HG03575 (cell line): ENCODE results near the gene FEV.

Experiments
- ATAC-seq: cut with Tn5 transposase; IDR thresholded peaks from one replicate; pipeline ENCODE4 v1.9.1; 2021; ENCODE audit not compliant: unreplicated experiment, insufficient number of reproducible peaks, low FRiP score; ENCODE audit errors: extremely low read depth

Gene FEV

DNA sequence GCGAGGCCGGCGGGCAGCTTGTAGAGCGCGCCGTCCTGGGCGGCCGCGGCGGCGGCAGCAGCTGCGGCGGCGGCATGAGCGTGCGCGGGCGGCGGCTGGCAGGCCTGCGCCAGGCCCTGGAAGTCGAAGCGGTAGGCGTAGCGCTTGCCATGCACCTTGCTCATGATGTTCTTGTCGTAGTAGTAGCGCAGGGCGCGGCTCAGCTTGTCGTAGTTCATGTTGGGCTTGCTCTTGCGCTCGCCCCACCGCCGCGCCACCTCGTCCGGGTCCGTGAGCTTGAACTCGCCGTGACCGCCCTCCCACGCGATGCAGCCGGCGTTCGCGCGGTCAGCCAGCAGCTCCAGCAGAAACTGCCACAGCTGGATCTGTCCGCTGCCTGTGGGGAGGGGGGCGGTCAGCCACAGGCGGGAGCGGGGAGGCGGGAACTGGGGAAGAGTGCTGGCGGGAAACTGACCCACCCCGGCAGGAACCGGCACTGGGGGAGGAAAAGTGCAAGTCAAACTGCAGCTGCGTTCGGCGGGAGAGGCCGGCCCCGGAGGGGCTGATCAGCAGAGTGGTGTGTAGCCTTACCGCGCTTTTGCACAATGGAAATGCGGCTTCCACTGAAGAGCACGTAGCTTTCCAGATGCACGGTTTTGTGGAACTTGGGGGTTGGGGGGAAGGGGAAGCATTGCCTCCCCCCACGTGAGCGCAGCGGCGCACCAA lies 3.0 kb downstream of the FEV start:
- ATAC-seq, result no peak

DNA sequence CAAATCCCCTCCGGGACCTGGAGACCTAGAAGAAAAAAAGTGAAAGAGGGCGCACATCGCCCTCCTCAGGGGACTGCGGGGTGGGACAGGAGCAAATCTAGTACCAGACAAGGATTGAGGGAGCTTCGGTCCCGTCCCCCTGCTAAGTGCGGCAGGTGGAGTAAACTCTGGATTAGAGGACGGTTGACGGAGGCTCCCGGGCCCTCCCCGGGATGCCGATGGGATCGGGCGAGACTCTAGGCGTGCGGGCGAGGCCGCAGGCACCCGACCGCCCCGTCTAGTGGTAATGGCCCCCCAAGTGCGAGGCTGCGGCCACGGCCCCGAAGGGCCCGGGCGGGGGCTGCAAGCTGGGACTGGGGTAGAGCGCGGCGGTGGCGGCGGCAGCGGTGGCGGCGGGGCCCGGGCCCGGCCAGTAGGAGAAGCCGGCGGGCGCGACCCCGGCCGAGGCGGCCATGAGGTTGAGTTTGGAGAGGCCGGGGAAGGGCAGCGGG lies 3.5 kb downstream of the FEV start:
- no peak for ATAC-seq

DNA sequence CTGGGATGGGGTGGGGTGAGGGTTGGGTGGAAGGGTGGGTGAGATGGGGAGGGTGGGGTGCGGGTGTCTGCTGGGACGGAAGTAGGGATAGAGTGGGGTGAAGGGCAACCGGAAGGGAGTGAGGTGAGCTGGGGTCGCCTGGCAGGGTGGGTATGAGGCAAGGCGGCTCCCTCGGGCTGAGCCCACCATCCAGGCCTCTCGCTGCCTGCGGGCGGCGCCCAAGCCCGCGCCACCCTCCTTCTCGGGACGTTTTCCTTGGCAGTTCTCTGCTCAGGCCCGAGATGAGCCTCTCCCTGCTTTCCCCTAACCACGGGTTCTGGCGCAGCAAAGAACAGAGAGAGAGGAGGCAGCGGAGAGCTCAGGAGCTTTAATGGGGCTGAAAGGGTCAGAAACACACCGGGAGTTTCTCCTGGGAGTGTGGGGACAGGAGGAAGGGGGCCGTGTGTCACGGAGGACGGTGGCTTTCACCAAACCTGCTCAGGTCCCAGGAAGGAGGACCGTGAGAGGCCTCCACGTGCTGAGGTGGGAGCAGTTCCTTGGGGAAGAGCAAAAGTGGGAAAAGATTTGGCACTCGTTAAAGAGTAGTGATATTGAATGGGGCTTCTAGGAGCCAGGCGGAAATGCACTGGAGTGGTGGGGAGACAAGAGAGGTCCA lies 4.1 kb downstream of the FEV start:
- ATAC-seq, result no peak

DNA sequence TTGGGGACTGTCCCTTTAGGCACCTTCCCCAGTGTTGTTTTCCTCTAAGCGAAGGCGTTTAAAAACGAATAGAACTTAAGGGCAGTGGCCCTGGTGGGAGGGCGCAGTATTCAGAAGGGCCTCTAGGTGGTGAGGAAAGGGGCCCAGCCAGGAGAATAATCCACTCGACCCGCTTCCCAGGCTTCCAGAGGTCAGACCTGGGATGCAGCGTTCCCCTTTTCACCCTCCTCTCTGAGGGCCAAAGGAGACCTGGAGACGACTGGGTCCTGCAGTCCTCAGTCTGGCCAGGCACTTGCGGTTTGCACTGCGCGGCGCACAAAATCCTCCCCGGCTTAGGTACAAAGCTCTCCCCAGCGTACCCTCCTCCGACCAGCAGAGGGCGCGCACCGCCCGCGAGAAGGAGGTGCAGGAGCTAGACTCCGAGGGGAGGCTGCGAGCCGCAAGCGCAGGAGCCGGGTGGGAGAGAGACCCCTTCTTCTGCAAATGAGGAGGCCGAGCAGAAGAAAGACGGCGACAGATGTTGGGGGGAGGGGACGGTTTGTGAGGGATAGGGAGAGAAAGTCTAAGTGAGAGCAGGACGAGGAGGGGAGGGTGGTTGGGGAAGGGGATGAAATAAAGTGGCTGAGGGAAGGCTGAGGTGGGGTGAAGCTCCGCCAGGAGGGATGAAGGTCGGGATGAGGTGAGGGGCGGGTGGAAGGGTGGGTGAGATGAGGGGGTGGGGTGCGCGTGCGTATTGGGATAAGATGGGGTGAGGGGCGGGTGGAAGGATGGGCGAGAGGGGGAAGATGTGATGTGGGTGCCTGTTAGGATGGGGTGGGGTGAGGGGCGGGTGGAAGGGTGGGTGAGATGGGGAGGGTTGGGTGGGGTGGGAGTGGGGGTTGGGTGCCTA lies 4.9 kb downstream of the FEV start:
- ATAC-seq, result no peak

DNA sequence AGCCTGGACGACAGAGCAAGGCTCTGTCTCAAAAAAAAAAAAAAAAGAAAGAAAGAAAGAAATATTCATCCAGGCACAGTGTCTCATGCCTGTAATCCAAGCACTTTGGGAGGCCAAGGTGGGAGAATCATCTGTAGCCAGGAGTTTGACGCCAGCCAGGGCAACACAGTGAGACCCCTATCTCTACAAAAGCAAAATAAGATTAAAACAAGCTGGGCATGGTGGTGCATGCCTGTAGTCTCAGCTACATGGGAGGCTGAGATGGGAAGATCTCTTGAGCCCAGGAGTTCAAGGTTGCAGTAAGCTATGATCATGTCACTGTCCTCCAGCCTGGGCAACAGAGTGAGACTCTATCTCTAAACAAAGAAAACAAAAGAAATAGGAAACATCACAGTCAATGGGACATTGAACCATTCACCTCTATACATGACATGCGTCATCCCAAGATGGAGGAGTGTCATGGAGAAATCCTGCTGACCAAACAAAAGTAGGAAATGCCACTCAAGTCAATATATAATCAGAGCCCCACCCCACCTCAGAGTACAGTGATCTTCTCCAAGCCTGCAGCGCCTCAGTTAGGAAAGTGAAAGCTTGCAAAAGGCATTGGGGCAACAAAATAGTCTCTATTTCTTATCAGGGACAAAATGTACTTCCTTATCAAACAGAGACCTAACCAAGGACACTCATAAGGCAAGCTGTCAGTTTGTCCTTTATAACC lies 9.8 kb downstream of the FEV start:
- ATAC-seq, result no peak

DNA sequence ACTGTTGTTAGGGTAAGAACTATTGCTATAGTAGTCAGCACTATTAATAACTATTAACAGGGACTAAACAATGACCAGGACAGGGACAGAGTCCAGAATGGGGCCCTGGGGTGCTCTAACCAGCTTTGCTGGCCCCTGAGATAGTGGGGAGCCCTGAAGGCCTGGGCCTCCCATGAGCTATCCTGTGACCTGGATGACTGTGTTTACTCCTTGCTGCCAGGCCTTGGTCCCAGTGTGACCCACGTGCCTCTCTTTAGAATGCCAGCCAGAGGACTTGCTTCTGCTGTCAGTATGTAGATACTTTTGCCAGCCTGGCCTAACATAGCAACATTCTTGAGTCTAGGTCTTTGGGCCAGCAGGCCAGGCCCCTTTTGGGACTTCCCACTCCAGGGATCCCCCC lies 14.1 kb downstream of the FEV start:
- no peak for ATAC-seq

DNA sequence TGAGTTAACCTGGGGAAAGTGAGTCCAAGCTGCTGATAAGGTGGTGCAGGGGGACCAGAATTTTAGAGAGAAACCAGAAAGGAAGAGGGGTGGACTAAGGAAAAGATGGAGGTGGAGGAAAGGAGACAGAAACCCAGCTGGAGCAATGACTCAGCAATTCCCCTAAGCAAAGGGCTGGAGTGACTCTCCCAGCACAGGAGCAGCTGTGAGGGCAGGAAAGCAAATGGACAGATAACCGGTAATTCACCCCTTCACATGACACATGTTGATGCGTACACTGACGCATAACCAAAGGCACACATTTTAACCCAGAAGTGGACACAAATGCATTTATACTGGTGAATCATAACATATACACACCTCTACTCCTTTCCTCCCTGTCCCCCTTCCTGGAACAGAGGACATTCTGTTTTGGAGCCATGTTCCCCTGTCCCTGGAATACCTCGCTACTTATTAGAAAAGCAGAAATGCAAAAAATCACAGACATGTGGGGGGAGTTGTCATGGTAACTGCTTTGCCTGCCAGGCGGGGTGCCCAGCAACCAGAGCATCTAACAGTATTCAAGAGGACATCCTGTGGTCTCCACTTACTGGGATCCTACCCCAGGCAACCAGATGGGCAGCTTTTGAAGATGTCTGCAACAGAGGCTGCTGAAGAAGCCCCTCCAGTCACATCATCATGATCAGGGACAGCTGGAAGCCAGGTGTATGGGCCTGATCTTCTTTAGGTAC lies 20.8 kb downstream of the FEV start:
- ATAC-seq, result no peak

DNA sequence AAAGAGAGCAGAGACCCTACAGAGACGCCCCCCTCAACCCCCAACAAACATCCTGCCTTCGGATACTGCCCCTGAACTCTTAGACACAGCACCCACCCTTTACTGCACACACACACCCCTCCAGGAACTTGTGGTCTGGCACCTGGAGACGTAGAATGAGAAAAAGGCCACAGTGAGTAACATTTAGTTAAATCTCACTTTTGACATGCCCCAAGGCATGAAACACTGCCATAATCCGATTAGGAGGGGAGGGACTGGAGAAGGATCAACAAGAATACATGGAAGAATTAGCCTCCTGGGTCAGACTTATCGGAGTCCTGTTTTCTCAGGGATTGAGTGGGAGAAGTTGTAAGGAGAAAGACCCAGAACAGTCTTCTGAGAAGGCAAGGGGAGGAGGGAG lies 21.4 kb downstream of the FEV start:
- ATAC-seq, result no peak

DNA sequence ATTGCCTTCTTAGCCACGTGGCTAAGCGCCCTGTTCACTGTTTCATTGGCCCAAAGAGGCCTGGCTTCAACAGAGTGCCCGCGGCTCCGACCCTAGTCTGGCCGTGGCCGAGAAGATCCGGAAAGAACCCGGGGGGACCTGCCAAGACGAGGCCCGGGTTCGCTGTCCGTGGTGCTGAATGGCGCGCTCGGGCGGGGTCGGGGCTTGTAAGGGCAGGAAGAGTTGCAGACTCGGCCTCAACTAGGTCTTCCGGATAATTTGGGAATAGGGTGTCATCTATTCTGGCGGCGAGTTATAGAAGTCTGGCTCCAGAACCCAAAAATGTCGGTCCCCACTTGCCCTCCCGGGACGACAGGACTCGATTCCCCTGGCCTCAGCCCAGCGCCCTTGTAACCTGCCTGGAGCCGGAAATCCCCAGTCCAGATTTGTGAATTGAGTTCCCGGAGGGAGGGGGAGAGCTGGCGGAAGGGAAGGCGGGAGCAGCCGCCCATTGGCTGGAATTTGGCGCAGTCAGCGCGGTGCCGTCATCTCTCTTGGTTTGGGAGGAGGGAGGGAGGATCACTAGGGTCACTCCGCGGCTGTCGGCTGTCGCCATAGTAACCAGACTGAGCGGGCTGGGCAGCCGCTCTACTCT lies 22.0 kb downstream of the FEV start:
- ATAC-seq, result no peak

DNA sequence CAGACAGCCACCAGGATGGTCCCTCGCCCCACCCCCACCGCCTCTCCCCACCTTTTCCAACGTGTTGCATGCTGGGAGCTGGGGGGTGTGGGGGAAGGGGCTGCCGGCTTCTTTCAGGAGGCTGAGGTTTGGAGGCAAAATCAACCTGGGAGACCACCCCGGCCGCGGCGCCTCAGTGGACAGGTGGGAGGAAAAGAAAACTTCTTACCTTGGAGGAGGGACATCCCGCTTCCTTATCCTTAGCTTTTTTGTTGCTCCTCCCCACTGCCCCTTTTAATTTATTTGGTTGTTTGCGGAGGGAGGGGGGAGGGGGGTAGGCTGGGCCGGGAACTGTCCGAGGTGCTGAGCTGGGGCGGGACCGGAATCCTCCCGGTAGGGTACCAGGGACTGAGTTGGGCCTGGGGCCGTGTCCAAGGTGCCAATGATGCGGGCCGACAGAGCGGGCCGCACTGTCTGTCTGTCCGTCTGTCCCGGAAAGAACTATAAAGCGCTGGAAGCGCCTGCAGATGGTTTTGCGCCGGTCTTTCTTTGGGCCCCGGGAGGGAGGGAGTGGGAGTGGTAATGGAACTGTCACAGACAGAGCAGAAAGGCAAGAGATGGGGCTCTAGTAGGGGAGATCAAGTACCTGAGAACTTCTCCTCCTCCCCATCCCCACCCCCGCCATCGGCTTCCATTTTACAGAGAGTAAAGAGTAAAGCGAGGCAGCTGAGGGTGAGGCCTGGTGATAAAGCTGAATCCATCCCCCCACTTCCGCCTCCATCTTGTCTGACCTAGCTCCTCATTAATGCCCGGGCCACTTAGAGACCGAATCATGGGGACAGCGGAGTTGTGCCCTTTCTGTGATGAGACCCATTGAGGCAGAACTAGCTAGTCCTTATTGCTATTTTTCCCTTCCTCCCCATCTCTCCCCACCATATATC lies 23.1 kb downstream of the FEV start:
- no peak for ATAC-seq

DNA sequence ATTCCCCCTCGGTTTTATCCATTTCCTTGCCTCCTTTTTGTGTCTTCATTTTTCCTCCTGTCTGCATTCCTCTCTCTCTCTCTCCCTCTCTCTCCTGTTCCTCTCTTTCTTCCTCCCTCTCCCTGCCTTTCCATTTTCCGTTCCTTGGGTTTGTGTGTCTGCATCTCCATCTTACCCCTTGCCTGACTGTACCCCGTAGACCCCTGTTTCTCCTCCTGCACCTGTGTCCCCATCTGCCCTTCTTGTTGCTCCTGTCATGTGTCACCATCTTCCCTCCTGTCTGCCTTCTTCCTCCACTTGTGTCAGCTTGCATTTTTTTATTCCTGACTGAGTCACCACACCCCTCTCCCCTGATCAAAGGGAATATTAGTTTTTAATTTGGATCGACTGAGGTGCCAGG lies 23.8 kb downstream of the FEV start:
- no peak for ATAC-seq

DNA sequence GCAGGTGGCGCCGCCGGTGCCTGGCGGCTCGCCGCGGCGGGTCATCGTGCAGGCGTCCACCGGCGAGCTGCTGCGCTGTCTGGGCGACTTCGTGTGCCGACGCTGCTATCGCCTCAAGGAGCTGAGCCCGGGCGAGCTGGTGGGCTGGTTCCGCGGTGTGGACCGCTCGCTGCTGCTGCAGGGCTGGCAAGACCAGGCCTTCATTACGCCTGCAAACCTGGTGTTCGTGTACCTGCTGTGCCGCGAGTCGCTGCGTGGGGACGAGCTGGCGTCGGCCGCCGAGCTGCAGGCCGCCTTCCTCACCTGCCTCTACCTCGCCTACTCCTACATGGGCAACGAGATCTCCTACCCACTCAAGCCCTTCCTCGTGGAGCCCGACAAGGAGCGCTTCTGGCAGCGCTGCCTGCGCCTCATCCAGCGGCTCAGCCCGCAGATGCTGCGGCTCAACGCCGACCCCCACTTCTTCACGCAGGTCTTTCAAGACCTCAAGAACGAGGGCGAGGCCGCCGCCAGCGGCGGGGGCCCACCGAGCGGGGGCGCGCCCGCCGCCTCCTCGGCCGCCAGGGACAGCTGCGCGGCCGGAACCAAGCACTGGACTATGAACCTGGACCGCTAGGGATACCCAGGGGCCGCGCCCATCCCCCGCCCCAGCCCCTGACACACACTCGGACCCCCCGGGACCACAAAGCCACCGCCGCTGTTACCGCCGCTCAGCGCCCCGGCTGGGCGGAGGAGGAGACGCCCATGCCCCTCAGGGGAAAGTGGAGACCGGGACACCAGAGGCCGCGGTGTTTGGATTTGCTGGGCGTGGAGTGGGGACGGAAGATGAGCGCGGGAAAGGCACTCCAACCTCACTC lies 24.4 kb downstream of the FEV start:
- no peak for ATAC-seq

DNA sequence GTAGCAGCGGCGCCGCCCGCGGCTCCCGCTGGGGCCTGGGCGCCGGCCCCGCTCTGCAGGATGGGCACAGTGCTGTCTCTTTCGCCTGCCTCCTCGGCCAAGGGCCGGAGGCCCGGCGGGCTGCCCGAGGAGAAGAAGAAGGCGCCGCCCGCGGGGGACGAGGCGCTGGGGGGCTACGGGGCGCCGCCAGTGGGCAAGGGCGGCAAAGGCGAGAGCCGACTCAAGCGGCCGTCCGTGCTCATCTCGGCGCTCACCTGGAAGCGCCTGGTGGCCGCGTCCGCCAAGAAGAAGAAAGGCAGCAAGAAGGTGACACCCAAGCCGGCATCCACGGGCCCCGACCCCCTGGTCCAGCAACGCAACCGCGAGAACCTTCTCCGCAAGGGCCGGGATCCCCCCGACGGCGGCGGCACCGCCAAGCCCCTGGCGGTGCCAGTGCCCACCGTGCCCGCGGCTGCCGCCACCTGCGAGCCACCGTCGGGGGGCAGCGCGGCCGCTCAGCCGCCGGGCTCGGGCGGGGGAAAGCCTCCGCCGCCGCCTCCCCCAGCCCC lies 25.1 kb downstream of the FEV start:
- ATAC-seq, result no peak

DNA sequence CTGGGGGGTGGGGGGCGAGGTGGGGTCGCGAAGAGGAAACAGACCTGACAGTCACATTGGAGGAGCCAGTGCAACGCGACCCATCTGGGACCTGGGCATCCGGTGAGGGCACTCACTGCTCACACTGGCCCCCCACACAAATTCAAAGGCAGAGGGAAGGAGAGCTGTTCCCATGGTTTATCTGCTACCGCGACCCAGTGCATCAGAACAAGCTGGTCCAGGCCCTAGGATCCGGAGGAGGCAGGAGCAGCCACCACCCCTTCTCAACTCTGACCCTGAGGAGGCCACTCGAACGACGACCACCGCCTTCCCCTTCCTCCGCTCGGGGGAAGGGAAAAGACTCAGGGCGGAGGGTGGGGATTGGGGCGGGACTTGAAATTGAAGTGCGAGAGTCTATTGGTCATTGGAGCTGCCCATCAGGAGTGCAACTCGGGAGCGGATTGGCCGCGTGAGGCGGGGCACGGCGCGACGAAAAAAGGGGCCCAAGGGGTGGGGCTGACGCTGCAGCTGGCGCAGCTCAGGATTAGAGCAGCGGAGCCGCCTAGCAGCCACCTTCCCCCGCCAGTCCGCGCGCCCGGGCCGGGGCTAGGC lies 25.7 kb downstream of the FEV start, which contains the start of gene CDK5R2:
Gene CDK5R2, plus strand, starts transcription at position 526 of the 591 bp plus-strand sequence. CDS start 155 bp downstream, outside the sequence.
- ATAC-seq, result no peak

DNA sequence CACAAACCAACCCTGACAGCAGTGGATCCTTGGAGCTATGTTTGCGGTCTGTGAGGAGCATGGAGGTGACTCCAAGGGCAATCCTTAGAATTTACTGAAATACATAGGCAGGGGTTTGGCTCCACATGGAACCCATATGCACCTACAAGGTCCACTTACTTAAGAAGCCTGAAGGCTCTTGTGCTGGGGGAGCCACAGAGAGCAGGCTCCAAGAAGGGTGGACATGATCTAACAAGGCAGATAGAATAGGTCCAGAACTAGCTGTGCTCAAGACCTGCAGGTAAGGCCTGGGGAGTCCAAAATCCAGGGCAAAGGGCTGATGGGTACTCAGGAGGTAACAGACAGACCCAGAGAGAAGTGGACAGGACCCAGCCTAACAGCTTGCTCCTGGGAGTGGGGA lies 26.7 kb downstream of the FEV start:
- no peak for ATAC-seq

DNA sequence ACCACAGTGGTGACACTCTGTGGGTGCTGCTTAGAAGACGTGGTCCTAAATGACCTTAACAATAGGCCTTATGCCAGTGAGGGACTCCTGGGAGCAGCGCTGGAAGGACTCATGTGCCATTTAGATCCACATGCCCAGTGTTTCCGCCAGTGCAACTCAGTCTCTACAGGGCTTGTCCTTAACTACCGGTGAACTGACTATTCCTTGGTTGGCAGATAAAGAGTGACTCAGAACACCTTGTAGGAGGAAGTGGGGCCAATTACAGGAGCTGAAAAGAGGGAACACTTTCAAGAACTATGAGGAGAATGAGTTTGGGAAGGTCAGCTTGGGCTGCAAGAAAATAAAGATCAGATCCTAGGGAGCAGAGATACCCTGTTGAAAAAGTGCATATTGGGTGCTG lies 27.3 kb downstream of the FEV start:
- no peak for ATAC-seq
